ENCODE results near the gene UTRN.

The UTRN gene

GRCh38 chr6:144284478-144284782, 705 bp upstream of the UTRN start:
- no peak for DNase-seq

GRCh38 chr6:144285548-144285797, 338 bp downstream of the UTRN start:
- DNase-seq = no peak

- no peak for DNase-seq
These were observed 815 bp downstream of the UTRN start for GRCh38 chr6:144285798-144286502.

- DNase-seq = no peak
These were observed 1.6 kb downstream of the UTRN start for GRCh38 chr6:144286503-144287393.

- no peak for DNase-seq
These were observed 3.9 kb downstream of the UTRN start for GRCh38 chr6:144289006-144289405.

- no peak for DNase-seq
These were observed 7.2 kb downstream of the UTRN start for GRCh38 chr6:144292372-144292771.

- no peak for DNase-seq
These were observed 8.9 kb downstream of the UTRN start for GRCh38 chr6:144294016-144294415.

GRCh38 chr6:144295211-144295610, 10.1 kb downstream of the UTRN start:
- no peak for DNase-seq

- no peak for DNase-seq
These were observed 11.0 kb downstream of the UTRN start for GRCh38 chr6:144295981-144296767.

GRCh38 chr6:144296973-144297372, 11.8 kb downstream of the UTRN start:
- no peak for DNase-seq

GRCh38 chr6:144297511-144298100, 12.5 kb downstream of the UTRN start:
- no peak for DNase-seq

GRCh38 chr6:144298194-144298593, 13.1 kb downstream of the UTRN start:
- DNase-seq = no peak

- no peak for DNase-seq
These were observed 13.8 kb downstream of the UTRN start for GRCh38 chr6:144298916-144299315.

GRCh38 chr6:144302701-144303372, 17.7 kb downstream of the UTRN start:
- no peak for DNase-seq

- no peak for DNase-seq
These were observed 19.2 kb downstream of the UTRN start for GRCh38 chr6:144304223-144304848.

- no peak for DNase-seq
These were observed 20.4 kb downstream of the UTRN start for GRCh38 chr6:144305567-144305966.

GRCh38 chr6:144305985-144306384, 20.9 kb downstream of the UTRN start:
- DNase-seq = no peak

- DNase-seq = no peak
These were observed 22.7 kb downstream of the UTRN start for GRCh38 chr6:144307880-144308279.

GRCh38 chr6:144310765-144311164, 25.6 kb downstream of the UTRN start:
- DNase-seq = no peak

GRCh38 chr6:144311361-144311760, 26.2 kb downstream of the UTRN start:
- DNase-seq = no peak

- no peak for DNase-seq
These were observed 28.9 kb downstream of the UTRN start for GRCh38 chr6:144314003-144314485.

GRCh38 chr6:144314562-144314961, 29.4 kb downstream of the UTRN start:
- no peak for DNase-seq

Measured in NCI-H1092 (cell line).